ENCODE results near the gene WDHD1.
"Not testable (repeated sequence)": the region's sequence is repeated elsewhere in the genome, so short reads cannot be mapped to it uniquely, and the experiment has no call there.

The WDHD1 gene

GRCh38 chr14:54952803-54953202, 74.1 kb downstream of the WDHD1 start:
- DNase-seq (ENCODE audit: low spot score), result not testable (repeated sequence)

GRCh38 chr14:54947230-54947629, 79.7 kb downstream of the WDHD1 start:
- DNase-seq (ENCODE audit: low spot score), result peak; percentile 2

- no peak for DNase-seq (ENCODE audit: low spot score)
These were observed 80.4 kb downstream of the WDHD1 start for GRCh38 chr14:54946500-54946899.

GRCh38 chr14:54944737-54945391, 82.0 kb downstream of the WDHD1 start:
- DNase-seq (ENCODE audit: low spot score), result no peak

GRCh38 chr14:54942913-54943312, 84.0 kb downstream of the WDHD1 start:
- DNase-seq (ENCODE audit: low spot score), result no peak

- no peak for DNase-seq (ENCODE audit: low spot score)
These were observed 90.1 kb downstream of the WDHD1 start for GRCh38 chr14:54936816-54937215.

- DNase-seq (ENCODE audit: low spot score), result no peak
These were observed 90.9 kb downstream of the WDHD1 start for GRCh38 chr14:54935958-54936357.

- no peak for DNase-seq (ENCODE audit: low spot score)
These were observed 91.8 kb downstream of the WDHD1 start for GRCh38 chr14:54935100-54935499.

- no peak for DNase-seq (ENCODE audit: low spot score)
These were observed 93.9 kb downstream of the WDHD1 start for GRCh38 chr14:54933006-54933405.

- no peak for DNase-seq (ENCODE audit: low spot score)
These were observed 95.1 kb downstream of the WDHD1 start for GRCh38 chr14:54931598-54932340.

GRCh38 chr14:54931101-54931500, 95.8 kb downstream of the WDHD1 start:
- DNase-seq (ENCODE audit: low spot score), result no peak

- DNase-seq (ENCODE audit: low spot score), result no peak
These were observed 97.3 kb downstream of the WDHD1 start for GRCh38 chr14:54929556-54929955.

- DNase-seq (ENCODE audit: low spot score), result no peak
These were observed 98.7 kb downstream of the WDHD1 start for GRCh38 chr14:54928216-54928615.

GRCh38 chr14:54927551-54927950, 99.3 kb downstream of the WDHD1 start:
- DNase-seq (ENCODE audit: low spot score), result no peak

- not testable (repeated sequence) for DNase-seq (ENCODE audit: low spot score)
These were observed 100.3 kb downstream of the WDHD1 start for GRCh38 chr14:54926570-54926969.

GRCh38 chr14:54922598-54922997, 104.3 kb downstream of the WDHD1 start:
- DNase-seq (ENCODE audit: low spot score), result no peak

- DNase-seq (ENCODE audit: low spot score), result no peak
These were observed 106.8 kb downstream of the WDHD1 start for GRCh38 chr14:54920052-54920451.

GRCh38 chr14:54919330-54919729, 107.6 kb downstream of the WDHD1 start:
- DNase-seq (ENCODE audit: low spot score), result no peak

- DNase-seq (ENCODE audit: low spot score), result no peak
These were observed 108.5 kb downstream of the WDHD1 start for GRCh38 chr14:54918427-54918826.

- DNase-seq (ENCODE audit: low spot score), result no peak
These were observed 110.8 kb downstream of the WDHD1 start for GRCh38 chr14:54916101-54916500.

- no peak for DNase-seq (ENCODE audit: low spot score)
These were observed 116.9 kb downstream of the WDHD1 start for GRCh38 chr14:54909817-54910558.

GRCh38 chr14:54908973-54909372, 117.9 kb downstream of the WDHD1 start:
- DNase-seq (ENCODE audit: low spot score), result not testable (repeated sequence)

- DNase-seq (ENCODE audit: low spot score), result peak; percentile 27
These were observed 118.7 kb downstream of the WDHD1 start for GRCh38 chr14:54908190-54908589.
